GM21447 (cell line): ENCODE data around the gene DIPK1A.
"Not testable (repeated sequence)": the region's sequence is repeated elsewhere in the genome, so short reads cannot be mapped to it uniquely, and the experiment has no call there.

Experiments used
- ATAC-seq: cut with Tn5 transposase; IDR thresholded peaks from one replicate; pipeline ENCODE4 v1.9.1; 2021; ENCODE audit not compliant: unreplicated experiment

DIPK1A gene

GRCh38 chr1:92980732-92981647, 19.7 kb upstream of the DIPK1A start:
- ATAC-seq = peak; percentile 62

GRCh38 chr1:92975551-92976232, 14.4 kb upstream of the DIPK1A start:
- peak; percentile 77 for ATAC-seq

GRCh38 chr1:92974112-92974511, 12.8 kb upstream of the DIPK1A start:
- ATAC-seq = not testable (repeated sequence)

GRCh38 chr1:92973203-92973897, 12.1 kb upstream of the DIPK1A start:
- ATAC-seq = no peak

- no peak for ATAC-seq
Observed at GRCh38 chr1:92972409-92973129, 11.3 kb upstream of the DIPK1A start.

GRCh38 chr1:92971932-92972331, 10.7 kb upstream of the DIPK1A start:
- ATAC-seq = not testable (repeated sequence)

- no peak for ATAC-seq
Observed at GRCh38 chr1:92970990-92971689, 9.9 kb upstream of the DIPK1A start.

GRCh38 chr1:92969517-92969916, 8.3 kb upstream of the DIPK1A start:
- ATAC-seq = no peak

GRCh38 chr1:92968138-92969032, 7.1 kb upstream of the DIPK1A start:
- peak; percentile 62 for ATAC-seq

- ATAC-seq = no peak
Observed at GRCh38 chr1:92964998-92965397, 3.7 kb upstream of the DIPK1A start.

- ATAC-seq = no peak
Observed at GRCh38 chr1:92964316-92964715, 3.1 kb upstream of the DIPK1A start.

GRCh38 chr1:92961896-92962752, 862 bp upstream of the DIPK1A start:
- ATAC-seq = peak; percentile 68

- peak; percentile 42 for ATAC-seq
Observed at GRCh38 chr1:92960395-92961130, 699 bp downstream of the DIPK1A start.

GRCh38 chr1:92958203-92958970, 2.9 kb downstream of the DIPK1A start:
- ATAC-seq = no peak

- ATAC-seq = peak; percentile 27
Observed at GRCh38 chr1:92957030-92957734, 4.1 kb downstream of the DIPK1A start.
